Anterior cingulate cortex (tissue), 58 donors: ENCODE results near the gene MGLL.
A peak's percentile ranks its signal among the peaks of the same experiment; 100 is the strongest.

ENCODE experiments used
- DNase-seq, 58 donors: peaks; one replicate each; lab custom pipeline; 2025; lab: John Stamatoyannopoulos, UW

MGLL gene

GRCh38 chr3:127745656-127746399 lies 76.5 kb downstream of the MGLL start:
- DNase-seq, result no peak

GRCh38 chr3:127744875-127745274 lies 77.4 kb downstream of the MGLL start:
- DNase-seq, result no peak

GRCh38 chr3:127744253-127744815 lies 78.0 kb downstream of the MGLL start:
- no peak for DNase-seq

GRCh38 chr3:127743351-127744252 lies 78.7 kb downstream of the MGLL start:
- DNase-seq, result no peak

- no peak for DNase-seq
Observed at GRCh38 chr3:127742580-127742979, 79.7 kb downstream of the MGLL start.

- DNase-seq, result no peak
Observed at GRCh38 chr3:127741690-127742089, 80.6 kb downstream of the MGLL start.

- no peak for DNase-seq
Observed at GRCh38 chr3:127741246-127741645, 81.1 kb downstream of the MGLL start.

GRCh38 chr3:127740136-127740915 lies 82.0 kb downstream of the MGLL start:
- no peak for DNase-seq

- DNase-seq, result no peak
Observed at GRCh38 chr3:127739347-127740135, 82.8 kb downstream of the MGLL start.

- DNase-seq, result peak in 1 of 58 donors; percentile 28
Observed at GRCh38 chr3:127738192-127738840, 84.0 kb downstream of the MGLL start.

- no peak for DNase-seq
Observed at GRCh38 chr3:127736801-127737539, 85.3 kb downstream of the MGLL start.

- DNase-seq, result peak in 6 of 58 donors; percentile 19 to 35 (median 28)
Observed at GRCh38 chr3:127735767-127736693, 86.3 kb downstream of the MGLL start.

- DNase-seq, result peak in 5 of 58 donors; percentile 17 to 51 (median 22)
Observed at GRCh38 chr3:127734754-127735473, 87.4 kb downstream of the MGLL start.

GRCh38 chr3:127734181-127734720 lies 88.1 kb downstream of the MGLL start:
- DNase-seq, result no peak

- no peak for DNase-seq
Observed at GRCh38 chr3:127733781-127734180, 88.5 kb downstream of the MGLL start.

GRCh38 chr3:127732879-127733350 lies 89.4 kb downstream of the MGLL start:
- no peak for DNase-seq
